ENCODE measurements around the gene KMT2C. TPM values are rescaled to one million over a fixed set of nuclear protein-coding genes. Genes with fewer than 3 reads are reported as not detected.
A peak's percentile ranks its signal among the peaks of the same experiment; 100 is the strongest.

The KMT2C gene
- total RNA-seq, 1 experiment from 2014 or later = 45.4 TPM

GRCh38 chr7:152127229-152127628, 308.6 kb downstream of the KMT2C start:
- TF ChIP-seq GTF2I (CRISPR knock-in tag; conservative IDR thresholded peaks at IDR 0.05) (no peak), SMAD4 (CRISPR knock-in tag; IDR thresholded peaks at IDR 0.05) (0 out of 2 replicates have a peak, but pooled peaks have one; percentile 58)
- ATAC-seq (no peak), DNase-seq (ENCODE audit: low spot score) (no peak)
- peaks cover 13% of the 10 kb centered on the region for H3K9me3 Mint-ChIP-seq
- CTCF ChIA-PET = no interaction called here
- H3K27me3 Mint-ChIP-seq (ENCODE audit: low read depth) = no peaks in the 10 kb centered on the region
- peak overlapping the region; percentile 39; the same call in 1 of the 2 replicates for H3K27ac Mint-ChIP-seq
- H3K4me3 Mint-ChIP-seq = no peak overlapping the region
- POLR2A ChIA-PET = no interaction called here
- peaks cover 47% of the 10 kb centered on the region for H3K36me3 Mint-ChIP-seq
- H3K4me1 Mint-ChIP-seq = peaks cover 6% of the 10 kb centered on the region

- DNase-seq (ENCODE audit: low spot score) (no peak), ATAC-seq (no peak)
- peaks cover 6% of the 10 kb centered on the region for H3K4me1 Mint-ChIP-seq
- H3K27ac Mint-ChIP-seq = peak overlapping the region; percentile 78; the same call in 1 of the 2 replicates
- ChIA-PET POLR2A (no interaction called here), CTCF (no interaction called here)
- no peak overlapping the region for H3K4me3 Mint-ChIP-seq
- H3K9me3 Mint-ChIP-seq = peaks cover 13% of the 10 kb centered on the region
- TF ChIP-seq ZNF396 (CRISPR knock-in tag; IDR thresholded peaks at IDR 0.05; ENCODE audit: borderline replicate concordance) (no peak), GTF2I (CRISPR knock-in tag; conservative IDR thresholded peaks at IDR 0.05) (no peak), AFF4 (CRISPR knock-in tag; IDR thresholded peaks at IDR 0.05; ENCODE audit: borderline replicate concordance) (no peak), SOX15 (CRISPR knock-in tag; IDR thresholded peaks at IDR 0.05) (no peak), FOXP1 (CRISPR knock-in tag; IDR thresholded peaks at IDR 0.05; ENCODE audit: borderline replicate concordance) (no peak), HMGXB4 (CRISPR knock-in tag; IDR thresholded peaks at IDR 0.05) (no peak), USF1 (CRISPR knock-in tag; IDR thresholded peaks at IDR 0.05) (no peak), CBFB (CRISPR knock-in tag; IDR thresholded peaks at IDR 0.05; ENCODE audit: low read depth) (no peak), ZNF532 (CRISPR knock-in tag; IDR thresholded peaks at IDR 0.05; ENCODE audit: borderline replicate concordance) (no peak), PREB (CRISPR knock-in tag; IDR thresholded peaks at IDR 0.05; ENCODE audit: borderline replicate concordance) (no peak)
- H3K27me3 Mint-ChIP-seq (ENCODE audit: low read depth) = no peaks in the 10 kb centered on the region
- peaks cover 50% of the 10 kb centered on the region for H3K36me3 Mint-ChIP-seq
These were observed 309.1 kb downstream of the KMT2C start for GRCh38 chr7:152126741-152127140.
